HEK293 (cell line): ENCODE data around the gene FLNC.

ENCODE experiments used
- GLIS2 ChIP-seq: fragments of 450-650 bp; formaldehyde crosslinking; IDR thresholded peaks from 2 replicates; pipeline ENCODE4 v1.5.1; 2016; ENCODE audit warnings: missing biosample characterization, missing genetic modification characterization
- YY1 ChIP-seq: fragments of 450-650 bp; formaldehyde crosslinking; IDR thresholded peaks from 2 replicates; pipeline ENCODE4 v1.5.1; 2018; ENCODE audit warnings: missing biosample characterization, missing genetic modification characterization
- ZNF416 ChIP-seq: fragments of 450-650 bp; formaldehyde crosslinking; IDR thresholded peaks from 2 replicates; pipeline ENCODE4 v1.5.1; 2016; ENCODE audit warnings: missing biosample characterization, missing genetic modification characterization
- ZNF510 ChIP-seq: fragments of 450-650 bp; formaldehyde crosslinking; IDR thresholded peaks from 2 replicates; pipeline ENCODE4 v1.5.1; 2018; ENCODE audit warnings: mild to moderate bottlenecking, missing genetic modification characterization, missing biosample characterization; ENCODE audit not compliant: insufficient replicate concordance
- ZNF660 ChIP-seq: fragments of 450-650 bp; IDR thresholded peaks from 2 replicates; pipeline ENCODE4 v1.5.1; 2018; ENCODE audit warnings: missing biosample characterization, mild to moderate bottlenecking, missing genetic modification characterization
- ZNF830 ChIP-seq: fragments of 450-650 bp; IDR thresholded peaks from 2 replicates; pipeline ENCODE4 v1.5.0; 2018; ENCODE audit warnings: missing biosample characterization, missing genetic modification characterization, low read depth, mild to moderate bottlenecking, moderate library complexity
- ZXDB ChIP-seq: fragments of 450-650 bp; formaldehyde crosslinking; IDR thresholded peaks from 2 replicates; pipeline ENCODE4 v1.5.1; 2016; ENCODE audit warnings: missing biosample characterization, missing genetic modification characterization
- TF ChIP-seq, protein P1 (sequence below): fragments of 450-650 bp; IDR thresholded peaks from 2 replicates; pipeline ENCODE4 v1.5.1; 2018; ENCODE audit warnings: missing biosample characterization, missing genetic modification characterization
- TF ChIP-seq, protein P2 (sequence below): fragments of 450-650 bp; formaldehyde crosslinking; IDR thresholded peaks from 2 replicates; pipeline ENCODE4 v1.5.0; 2017; ENCODE audit warnings: missing biosample characterization, missing genetic modification characterization, borderline replicate concordance
- TF ChIP-seq, protein P3 (sequence below): fragments of 450-650 bp; formaldehyde crosslinking; IDR thresholded peaks from 2 replicates; pipeline ENCODE4 v1.5.1; 2016; ENCODE audit warnings: missing biosample characterization, missing genetic modification characterization
- TF ChIP-seq, protein P4 (sequence below): fragments of 450-650 bp; formaldehyde crosslinking; IDR thresholded peaks from 2 replicates; pipeline ENCODE4 v1.5.1; 2016; ENCODE audit warnings: missing biosample characterization, missing genetic modification characterization
- TF ChIP-seq, protein P5 (sequence below): fragments of 450-650 bp; formaldehyde crosslinking; IDR thresholded peaks from 2 replicates; pipeline ENCODE4 v1.5.1; 2016; ENCODE audit warnings: missing biosample characterization, missing genetic modification characterization
- TF ChIP-seq, protein P6 (sequence below): fragments of 450-650 bp; formaldehyde crosslinking; conservative IDR thresholded peaks from 2 replicates; pipeline ENCODE4 v1.5.1; 2016; ENCODE audit warnings: low read depth, missing biosample characterization, missing genetic modification characterization
- TF ChIP-seq, protein P7 (sequence below): fragments of 450-650 bp; formaldehyde crosslinking; IDR thresholded peaks from 2 replicates; pipeline ENCODE4 v1.5.1; 2016; ENCODE audit warnings: missing biosample characterization, missing genetic modification characterization, low read depth

DNA sequence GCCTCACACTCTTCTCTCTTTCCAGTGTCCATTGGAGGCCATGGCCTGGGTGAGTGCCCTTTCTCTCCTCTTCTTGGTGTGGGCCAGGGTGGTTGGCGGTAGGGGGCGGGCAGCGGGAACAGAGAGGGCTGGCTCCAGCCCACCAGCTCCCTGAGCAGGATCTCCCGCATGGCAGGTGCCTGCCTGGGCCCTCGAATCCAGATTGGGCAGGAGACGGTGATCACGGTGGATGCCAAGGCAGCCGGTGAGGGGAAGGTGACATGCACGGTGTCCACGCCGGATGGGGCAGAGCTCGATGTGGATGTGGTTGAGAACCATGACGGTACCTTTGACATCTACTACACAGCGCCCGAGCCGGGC is 18.9 kb downstream of the FLNC start:
- TF ChIP-seq, protein P1, sequence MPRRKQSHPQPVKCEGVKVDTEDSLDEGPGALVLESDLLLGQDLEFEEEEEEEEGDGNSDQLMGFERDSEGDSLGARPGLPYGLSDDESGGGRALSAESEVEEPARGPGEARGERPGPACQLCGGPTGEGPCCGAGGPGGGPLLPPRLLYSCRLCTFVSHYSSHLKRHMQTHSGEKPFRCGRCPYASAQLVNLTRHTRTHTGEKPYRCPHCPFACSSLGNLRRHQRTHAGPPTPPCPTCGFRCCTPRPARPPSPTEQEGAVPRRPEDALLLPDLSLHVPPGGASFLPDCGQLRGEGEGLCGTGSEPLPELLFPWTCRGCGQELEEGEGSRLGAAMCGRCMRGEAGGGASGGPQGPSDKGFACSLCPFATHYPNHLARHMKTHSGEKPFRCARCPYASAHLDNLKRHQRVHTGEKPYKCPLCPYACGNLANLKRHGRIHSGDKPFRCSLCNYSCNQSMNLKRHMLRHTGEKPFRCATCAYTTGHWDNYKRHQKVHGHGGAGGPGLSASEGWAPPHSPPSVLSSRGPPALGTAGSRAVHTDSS (tag by site-specific recombination) = no peak
- TF ChIP-seq, protein P2, sequence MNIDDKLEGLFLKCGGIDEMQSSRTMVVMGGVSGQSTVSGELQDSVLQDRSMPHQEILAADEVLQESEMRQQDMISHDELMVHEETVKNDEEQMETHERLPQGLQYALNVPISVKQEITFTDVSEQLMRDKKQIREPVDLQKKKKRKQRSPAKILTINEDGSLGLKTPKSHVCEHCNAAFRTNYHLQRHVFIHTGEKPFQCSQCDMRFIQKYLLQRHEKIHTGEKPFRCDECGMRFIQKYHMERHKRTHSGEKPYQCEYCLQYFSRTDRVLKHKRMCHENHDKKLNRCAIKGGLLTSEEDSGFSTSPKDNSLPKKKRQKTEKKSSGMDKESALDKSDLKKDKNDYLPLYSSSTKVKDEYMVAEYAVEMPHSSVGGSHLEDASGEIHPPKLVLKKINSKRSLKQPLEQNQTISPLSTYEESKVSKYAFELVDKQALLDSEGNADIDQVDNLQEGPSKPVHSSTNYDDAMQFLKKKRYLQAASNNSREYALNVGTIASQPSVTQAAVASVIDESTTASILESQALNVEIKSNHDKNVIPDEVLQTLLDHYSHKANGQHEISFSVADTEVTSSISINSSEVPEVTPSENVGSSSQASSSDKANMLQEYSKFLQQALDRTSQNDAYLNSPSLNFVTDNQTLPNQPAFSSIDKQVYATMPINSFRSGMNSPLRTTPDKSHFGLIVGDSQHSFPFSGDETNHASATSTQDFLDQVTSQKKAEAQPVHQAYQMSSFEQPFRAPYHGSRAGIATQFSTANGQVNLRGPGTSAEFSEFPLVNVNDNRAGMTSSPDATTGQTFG (tag by site-specific recombination) = no peak
- TF ChIP-seq, protein P3, sequence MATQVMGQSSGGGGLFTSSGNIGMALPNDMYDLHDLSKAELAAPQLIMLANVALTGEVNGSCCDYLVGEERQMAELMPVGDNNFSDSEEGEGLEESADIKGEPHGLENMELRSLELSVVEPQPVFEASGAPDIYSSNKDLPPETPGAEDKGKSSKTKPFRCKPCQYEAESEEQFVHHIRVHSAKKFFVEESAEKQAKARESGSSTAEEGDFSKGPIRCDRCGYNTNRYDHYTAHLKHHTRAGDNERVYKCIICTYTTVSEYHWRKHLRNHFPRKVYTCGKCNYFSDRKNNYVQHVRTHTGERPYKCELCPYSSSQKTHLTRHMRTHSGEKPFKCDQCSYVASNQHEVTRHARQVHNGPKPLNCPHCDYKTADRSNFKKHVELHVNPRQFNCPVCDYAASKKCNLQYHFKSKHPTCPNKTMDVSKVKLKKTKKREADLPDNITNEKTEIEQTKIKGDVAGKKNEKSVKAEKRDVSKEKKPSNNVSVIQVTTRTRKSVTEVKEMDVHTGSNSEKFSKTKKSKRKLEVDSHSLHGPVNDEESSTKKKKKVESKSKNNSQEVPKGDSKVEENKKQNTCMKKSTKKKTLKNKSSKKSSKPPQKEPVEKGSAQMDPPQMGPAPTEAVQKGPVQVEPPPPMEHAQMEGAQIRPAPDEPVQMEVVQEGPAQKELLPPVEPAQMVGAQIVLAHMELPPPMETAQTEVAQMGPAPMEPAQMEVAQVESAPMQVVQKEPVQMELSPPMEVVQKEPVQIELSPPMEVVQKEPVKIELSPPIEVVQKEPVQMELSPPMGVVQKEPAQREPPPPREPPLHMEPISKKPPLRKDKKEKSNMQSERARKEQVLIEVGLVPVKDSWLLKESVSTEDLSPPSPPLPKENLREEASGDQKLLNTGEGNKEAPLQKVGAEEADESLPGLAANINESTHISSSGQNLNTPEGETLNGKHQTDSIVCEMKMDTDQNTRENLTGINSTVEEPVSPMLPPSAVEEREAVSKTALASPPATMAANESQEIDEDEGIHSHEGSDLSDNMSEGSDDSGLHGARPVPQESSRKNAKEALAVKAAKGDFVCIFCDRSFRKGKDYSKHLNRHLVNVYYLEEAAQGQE (tag by site-specific recombination) = no peak
- TF ChIP-seq, protein P4, sequence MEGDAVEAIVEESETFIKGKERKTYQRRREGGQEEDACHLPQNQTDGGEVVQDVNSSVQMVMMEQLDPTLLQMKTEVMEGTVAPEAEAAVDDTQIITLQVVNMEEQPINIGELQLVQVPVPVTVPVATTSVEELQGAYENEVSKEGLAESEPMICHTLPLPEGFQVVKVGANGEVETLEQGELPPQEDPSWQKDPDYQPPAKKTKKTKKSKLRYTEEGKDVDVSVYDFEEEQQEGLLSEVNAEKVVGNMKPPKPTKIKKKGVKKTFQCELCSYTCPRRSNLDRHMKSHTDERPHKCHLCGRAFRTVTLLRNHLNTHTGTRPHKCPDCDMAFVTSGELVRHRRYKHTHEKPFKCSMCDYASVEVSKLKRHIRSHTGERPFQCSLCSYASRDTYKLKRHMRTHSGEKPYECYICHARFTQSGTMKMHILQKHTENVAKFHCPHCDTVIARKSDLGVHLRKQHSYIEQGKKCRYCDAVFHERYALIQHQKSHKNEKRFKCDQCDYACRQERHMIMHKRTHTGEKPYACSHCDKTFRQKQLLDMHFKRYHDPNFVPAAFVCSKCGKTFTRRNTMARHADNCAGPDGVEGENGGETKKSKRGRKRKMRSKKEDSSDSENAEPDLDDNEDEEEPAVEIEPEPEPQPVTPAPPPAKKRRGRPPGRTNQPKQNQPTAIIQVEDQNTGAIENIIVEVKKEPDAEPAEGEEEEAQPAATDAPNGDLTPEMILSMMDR = no peak
- TF ChIP-seq, protein P5, sequence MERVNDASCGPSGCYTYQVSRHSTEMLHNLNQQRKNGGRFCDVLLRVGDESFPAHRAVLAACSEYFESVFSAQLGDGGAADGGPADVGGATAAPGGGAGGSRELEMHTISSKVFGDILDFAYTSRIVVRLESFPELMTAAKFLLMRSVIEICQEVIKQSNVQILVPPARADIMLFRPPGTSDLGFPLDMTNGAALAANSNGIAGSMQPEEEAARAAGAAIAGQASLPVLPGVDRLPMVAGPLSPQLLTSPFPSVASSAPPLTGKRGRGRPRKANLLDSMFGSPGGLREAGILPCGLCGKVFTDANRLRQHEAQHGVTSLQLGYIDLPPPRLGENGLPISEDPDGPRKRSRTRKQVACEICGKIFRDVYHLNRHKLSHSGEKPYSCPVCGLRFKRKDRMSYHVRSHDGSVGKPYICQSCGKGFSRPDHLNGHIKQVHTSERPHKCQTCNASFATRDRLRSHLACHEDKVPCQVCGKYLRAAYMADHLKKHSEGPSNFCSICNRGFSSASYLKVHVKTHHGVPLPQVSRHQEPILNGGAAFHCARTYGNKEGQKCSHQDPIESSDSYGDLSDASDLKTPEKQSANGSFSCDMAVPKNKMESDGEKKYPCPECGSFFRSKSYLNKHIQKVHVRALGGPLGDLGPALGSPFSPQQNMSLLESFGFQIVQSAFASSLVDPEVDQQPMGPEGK (tag by site-specific recombination) = no peak
- TF ChIP-seq, protein P6, sequence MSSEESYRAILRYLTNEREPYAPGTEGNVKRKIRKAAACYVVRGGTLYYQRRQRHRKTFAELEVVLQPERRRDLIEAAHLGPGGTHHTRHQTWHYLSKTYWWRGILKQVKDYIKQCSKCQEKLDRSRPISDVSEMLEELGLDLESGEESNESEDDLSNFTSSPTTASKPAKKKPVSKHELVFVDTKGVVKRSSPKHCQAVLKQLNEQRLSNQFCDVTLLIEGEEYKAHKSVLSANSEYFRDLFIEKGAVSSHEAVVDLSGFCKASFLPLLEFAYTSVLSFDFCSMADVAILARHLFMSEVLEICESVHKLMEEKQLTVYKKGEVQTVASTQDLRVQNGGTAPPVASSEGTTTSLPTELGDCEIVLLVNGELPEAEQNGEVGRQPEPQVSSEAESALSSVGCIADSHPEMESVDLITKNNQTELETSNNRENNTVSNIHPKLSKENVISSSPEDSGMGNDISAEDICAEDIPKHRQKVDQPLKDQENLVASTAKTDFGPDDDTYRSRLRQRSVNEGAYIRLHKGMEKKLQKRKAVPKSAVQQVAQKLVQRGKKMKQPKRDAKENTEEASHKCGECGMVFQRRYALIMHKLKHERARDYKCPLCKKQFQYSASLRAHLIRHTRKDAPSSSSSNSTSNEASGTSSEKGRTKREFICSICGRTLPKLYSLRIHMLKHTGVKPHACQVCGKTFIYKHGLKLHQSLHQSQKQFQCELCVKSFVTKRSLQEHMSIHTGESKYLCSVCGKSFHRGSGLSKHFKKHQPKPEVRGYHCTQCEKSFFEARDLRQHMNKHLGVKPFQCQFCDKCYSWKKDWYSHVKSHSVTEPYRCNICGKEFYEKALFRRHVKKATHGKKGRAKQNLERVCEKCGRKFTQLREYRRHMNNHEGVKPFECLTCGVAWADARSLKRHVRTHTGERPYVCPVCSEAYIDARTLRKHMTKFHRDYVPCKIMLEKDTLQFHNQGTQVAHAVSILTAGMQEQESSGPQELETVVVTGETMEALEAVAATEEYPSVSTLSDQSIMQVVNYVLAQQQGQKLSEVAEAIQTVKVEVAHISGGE (tag by site-specific recombination) = no peak
- no peak for TF ChIP-seq ZNF416 (tag by site-specific recombination)
- no peak for TF ChIP-seq ZNF830
- no peak for TF ChIP-seq GLIS2 (tag by site-specific recombination)
- TF ChIP-seq ZXDB = no peak
- no peak for TF ChIP-seq YY1 (tag by site-specific recombination)
- no peak for TF ChIP-seq ZNF660
- TF ChIP-seq, protein P7, sequence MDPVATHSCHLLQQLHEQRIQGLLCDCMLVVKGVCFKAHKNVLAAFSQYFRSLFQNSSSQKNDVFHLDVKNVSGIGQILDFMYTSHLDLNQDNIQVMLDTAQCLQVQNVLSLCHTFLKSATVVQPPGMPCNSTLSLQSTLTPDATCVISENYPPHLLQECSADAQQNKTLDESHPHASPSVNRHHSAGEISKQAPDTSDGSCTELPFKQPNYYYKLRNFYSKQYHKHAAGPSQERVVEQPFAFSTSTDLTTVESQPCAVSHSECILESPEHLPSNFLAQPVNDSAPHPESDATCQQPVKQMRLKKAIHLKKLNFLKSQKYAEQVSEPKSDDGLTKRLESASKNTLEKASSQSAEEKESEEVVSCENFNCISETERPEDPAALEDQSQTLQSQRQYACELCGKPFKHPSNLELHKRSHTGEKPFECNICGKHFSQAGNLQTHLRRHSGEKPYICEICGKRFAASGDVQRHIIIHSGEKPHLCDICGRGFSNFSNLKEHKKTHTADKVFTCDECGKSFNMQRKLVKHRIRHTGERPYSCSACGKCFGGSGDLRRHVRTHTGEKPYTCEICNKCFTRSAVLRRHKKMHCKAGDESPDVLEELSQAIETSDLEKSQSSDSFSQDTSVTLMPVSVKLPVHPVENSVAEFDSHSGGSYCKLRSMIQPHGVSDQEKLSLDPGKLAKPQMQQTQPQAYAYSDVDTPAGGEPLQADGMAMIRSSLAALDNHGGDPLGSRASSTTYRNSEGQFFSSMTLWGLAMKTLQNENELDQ (tag by site-specific recombination) = no peak
- no peak for TF ChIP-seq ZNF510
